Measurements from ENCODE around the gene SYNPR.

The SYNPR gene

GRCh38 chr3:63473641-63474166, 195.6 kb downstream of the SYNPR start:
- no peak for DNase-seq (ENCODE audit: low read depth in 2 of 2)

- no peak for DNase-seq (ENCODE audit: low read depth in 2 of 2)
These were observed 196.9 kb downstream of the SYNPR start for GRCh38 chr3:63474828-63475518.

GRCh38 chr3:63477494-63478129, 199.5 kb downstream of the SYNPR start:
- no peak for DNase-seq (ENCODE audit: low read depth in 2 of 2)

GRCh38 chr3:63478990-63479660, 201.0 kb downstream of the SYNPR start:
- no peak for DNase-seq (ENCODE audit: low read depth in 2 of 2)

GRCh38 chr3:63479661-63480035, 201.5 kb downstream of the SYNPR start:
- no peak for DNase-seq (ENCODE audit: low read depth in 2 of 2)

- no peak for DNase-seq (ENCODE audit: low read depth in 2 of 2)
These were observed 203.5 kb downstream of the SYNPR start for GRCh38 chr3:63481627-63482026.

GRCh38 chr3:63482341-63482740, 204.2 kb downstream of the SYNPR start:
- no peak for DNase-seq (ENCODE audit: low read depth in 2 of 2)

- DNase-seq (ENCODE audit: low read depth in 2 of 2): no peak
These were observed 214.4 kb downstream of the SYNPR start for GRCh38 chr3:63492464-63492863.

GRCh38 chr3:63493101-63493500, 215.0 kb downstream of the SYNPR start:
- DNase-seq (ENCODE audit: low read depth in 2 of 2): no peak

GRCh38 chr3:63494646-63495045, 216.5 kb downstream of the SYNPR start:
- DNase-seq (ENCODE audit: low read depth in 2 of 2): no peak

- no peak for DNase-seq (ENCODE audit: low read depth in 2 of 2)
These were observed 219.5 kb downstream of the SYNPR start for GRCh38 chr3:63497641-63498040.

GRCh38 chr3:63500196-63500595, 222.1 kb downstream of the SYNPR start:
- DNase-seq (ENCODE audit: low read depth in 2 of 2): no peak

GRCh38 chr3:63508305-63508704, 230.2 kb downstream of the SYNPR start:
- DNase-seq (ENCODE audit: low read depth in 2 of 2): no peak

GRCh38 chr3:63508771-63509170, 230.7 kb downstream of the SYNPR start:
- no peak for DNase-seq (ENCODE audit: low read depth in 2 of 2)

GRCh38 chr3:63513791-63514190, 235.7 kb downstream of the SYNPR start:
- DNase-seq (ENCODE audit: low read depth in 2 of 2): no peak

- DNase-seq (ENCODE audit: low read depth in 2 of 2): no peak
These were observed 236.6 kb downstream of the SYNPR start for GRCh38 chr3:63514678-63515077.

- no peak for DNase-seq (ENCODE audit: low read depth in 2 of 2)
These were observed 241.3 kb downstream of the SYNPR start for GRCh38 chr3:63519426-63519825.

- no peak for DNase-seq (ENCODE audit: low read depth in 2 of 2)
These were observed 243.5 kb downstream of the SYNPR start for GRCh38 chr3:63521657-63522056.

GRCh38 chr3:63523100-63523499, 245.0 kb downstream of the SYNPR start:
- DNase-seq (ENCODE audit: low read depth in 2 of 2): no peak

GRCh38 chr3:63528325-63529000, 250.4 kb downstream of the SYNPR start:
- DNase-seq (ENCODE audit: low read depth in 2 of 2): no peak

- DNase-seq (ENCODE audit: low read depth in 2 of 2): no peak
These were observed 254.4 kb downstream of the SYNPR start for GRCh38 chr3:63532521-63532920.

- no peak for DNase-seq (ENCODE audit: low read depth in 2 of 2)
These were observed 260.8 kb downstream of the SYNPR start for GRCh38 chr3:63538919-63539318.
